Measurements from ENCODE around the gene HSPE1. TPM values are rescaled to one million over a fixed set of nuclear protein-coding genes. Genes with fewer than 3 reads are reported as not detected.

HSPE1 gene
- 93.7 TPM for total RNA-seq

DNA sequence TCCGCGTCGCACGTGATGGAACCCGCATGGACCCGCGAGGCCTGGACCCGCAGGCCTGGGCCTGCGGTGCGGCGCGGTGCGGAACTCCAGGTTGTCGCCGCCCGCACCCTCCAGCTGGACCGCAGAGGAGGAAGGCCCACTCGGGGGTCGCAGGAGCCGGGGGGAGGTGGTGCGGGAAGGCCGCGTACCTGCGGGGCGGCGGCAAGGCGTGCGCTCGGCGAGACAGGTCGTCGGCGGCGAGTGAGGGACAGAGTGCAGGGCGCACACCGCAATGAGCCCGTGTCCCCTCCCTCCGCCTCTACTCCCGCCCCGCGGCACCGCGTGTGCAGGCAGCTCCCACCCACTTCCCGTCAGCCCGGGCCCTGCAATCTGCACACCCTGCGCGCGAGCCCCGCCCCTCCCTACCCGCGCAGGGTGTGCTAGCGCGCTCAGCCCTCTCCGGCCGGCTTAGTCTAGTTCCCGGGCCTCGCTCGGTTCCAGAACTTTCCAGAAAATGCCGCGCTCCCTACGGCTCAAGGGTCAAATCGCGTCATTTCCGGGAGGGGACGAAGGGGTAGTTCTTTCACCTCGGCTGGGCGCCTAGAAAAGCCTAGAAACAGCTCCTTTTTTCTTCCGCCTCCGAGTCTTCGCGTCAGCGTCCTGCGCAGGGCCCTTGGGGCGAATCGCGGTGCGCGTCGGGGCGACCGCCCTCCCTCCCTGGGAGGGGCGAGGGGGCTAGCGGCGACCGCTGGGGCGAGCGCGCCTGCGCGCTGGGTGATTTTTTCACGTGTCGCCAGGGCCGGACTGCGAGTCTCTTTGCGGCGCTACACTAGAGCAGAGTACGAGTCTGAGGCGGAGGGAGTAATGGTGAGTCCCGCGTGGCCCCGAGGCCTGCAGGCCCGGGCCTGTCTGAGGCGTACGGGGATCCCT, at the start of gene HSPE1, which contains the start of gene HSPD1:
Gene HSPE1, plus strand, starts transcription at position 786 of the 909 bp plus-strand sequence. Its CDS starts 58 bp downstream, at position 844.
Gene HSPD1, minus strand, starts transcription at position 247 of the 909 bp plus-strand sequence. CDS start 992 bp downstream, outside the sequence.

DNA sequence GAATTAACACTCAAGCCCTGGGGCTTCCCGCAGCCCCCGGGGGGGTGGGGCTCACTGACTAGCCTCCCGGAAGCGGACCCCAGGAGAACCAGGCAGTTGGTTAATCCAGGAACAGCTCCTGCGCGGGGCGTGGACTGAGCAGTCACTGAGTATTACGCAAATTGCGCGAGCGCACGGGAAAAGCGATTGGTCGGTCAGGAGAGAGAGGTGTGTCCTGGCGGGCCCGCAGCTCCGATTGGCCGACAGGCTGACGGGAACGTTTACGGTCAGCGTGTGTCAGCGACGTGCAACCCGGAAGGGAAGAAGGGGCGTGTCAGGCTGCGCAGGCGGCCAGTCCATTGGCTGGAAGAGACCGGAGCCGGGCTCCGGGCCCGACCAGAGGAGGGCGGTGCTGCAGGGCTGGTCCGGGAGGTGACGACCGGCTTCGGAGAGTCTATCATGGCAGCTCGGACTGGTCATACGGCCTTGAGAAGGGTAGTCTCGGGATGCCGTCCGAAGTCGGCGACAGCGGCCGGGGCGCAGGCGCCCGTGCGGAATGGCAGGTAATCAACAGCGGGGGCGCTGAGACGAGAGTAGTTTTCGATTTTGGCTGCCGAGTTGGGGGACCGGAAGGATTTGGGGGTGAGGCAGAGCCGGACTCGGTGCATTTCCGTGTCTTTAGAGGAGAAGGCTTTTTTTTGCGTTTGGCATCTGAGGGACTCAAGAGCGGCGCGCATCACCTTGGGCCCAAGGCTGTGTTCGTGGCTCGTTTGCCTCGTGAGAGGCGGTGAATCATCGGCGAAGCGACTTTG, 46.9 kb upstream of the HSPE1 start, which contains the start of gene COQ10B:
Gene COQ10B, plus strand, starts transcription at position 430 of the 791 bp plus-strand sequence. Its CDS starts 9 bp downstream, at position 439.

GRCh38 chr2:197515739-197516392, 15.7 kb downstream of the HSPE1 start, which contains the start of gene MOB4:
MOB4 (plus strand) TSS chr2:197516066; CDS start chr2:197516087, 21 bp downstream.

Small RNAs within 50 kb of the gene (small RNA-seq; reads per million reads assigned to genes)
- gene AC020550.1 = not detected

Other genes starting within 250 kb of the HSPE1 start
- 78.2 TPM for gene ANKRD44, start 189.6 kb upstream of the HSPE1 start, total RNA-seq
- gene SF3B1, start 65.4 kb upstream of the HSPE1 start, total RNA-seq = 227 TPM
- 40.1 TPM for gene COQ10B, start 46.8 kb upstream of the HSPE1 start, total RNA-seq
- gene HSPD1, start 539 bp upstream of the HSPE1 start, total RNA-seq = 210 TPM
- 83.0 TPM for gene MOB4, start 15.7 kb downstream of the HSPE1 start, total RNA-seq
- 52.6 TPM for gene RFTN2, start 175.2 kb downstream of the HSPE1 start, total RNA-seq
- gene MARS2, start 205.0 kb downstream of the HSPE1 start, total RNA-seq = 9.9 TPM

All from diencephalon (tissue), 1 donor.